Muscle of back (tissue), 11 donors: ENCODE data around the gene ITIH5. TPM values are rescaled to one million over a fixed set of nuclear protein-coding genes. Genes with fewer than 3 reads are reported as not detected.

Experiments used
- DNase-seq, 3 donors: peaks; one replicate each; pipeline versions ENCODE4 v3.0.0 to v3.0.0-alpha.2; 2013
- polyA plus RNA-seq, 10 donors: library from polyadenylated mRNA; unstranded; fragments of 120-200 nt; gene quantifications; one replicate each; pipeline ENCODE4 v1.2.1, GENCODE V29; 2013; ENCODE audit not compliant: insufficient read length in 10 of 10

The ITIH5 gene
- polyA plus RNA-seq, 10 donors, result 36.9 to 67.2 (median 45.6) TPM

GRCh38 chr10:7551950-7552716, 114.6 kb downstream of the ITIH5 start:
- DNase-seq, result peak in 2 of 3 donors; percentile 44 to 82

GRCh38 chr10:7551289-7551688, 115.5 kb downstream of the ITIH5 start:
- no peak for DNase-seq

- no peak for DNase-seq
These were observed 116.8 kb downstream of the ITIH5 start for GRCh38 chr10:7550013-7550412.

GRCh38 chr10:7547829-7548228, 118.9 kb downstream of the ITIH5 start:
- peak in 1 of 3 donors; percentile 84 for DNase-seq

GRCh38 chr10:7547206-7547605, 119.6 kb downstream of the ITIH5 start:
- DNase-seq, result peak in 2 of 3 donors; percentile 88 to 94

GRCh38 chr10:7546385-7546967, 120.3 kb downstream of the ITIH5 start:
- DNase-seq, result peak in 1 of 3 donors; percentile 74

- DNase-seq, result no peak
These were observed 121.0 kb downstream of the ITIH5 start for GRCh38 chr10:7545792-7546191.

- DNase-seq, result peak in 1 of 3 donors; percentile 56
These were observed 121.5 kb downstream of the ITIH5 start for GRCh38 chr10:7545261-7545660.

GRCh38 chr10:7544203-7544602, 122.6 kb downstream of the ITIH5 start:
- peak in 1 of 3 donors; percentile 77 for DNase-seq

GRCh38 chr10:7542189-7542914, 124.4 kb downstream of the ITIH5 start:
- no peak for DNase-seq

GRCh38 chr10:7541137-7542087, 125.4 kb downstream of the ITIH5 start:
- DNase-seq, result peak in 2 of 3 donors; percentile 89 to 94

GRCh38 chr10:7538970-7539654, 127.7 kb downstream of the ITIH5 start:
- no peak for DNase-seq

GRCh38 chr10:7537126-7537525, 129.6 kb downstream of the ITIH5 start:
- no peak for DNase-seq

- peak in 1 of 3 donors; percentile 44 for DNase-seq
These were observed 132.3 kb downstream of the ITIH5 start for GRCh38 chr10:7534480-7534852.

GRCh38 chr10:7533657-7534479, 132.9 kb downstream of the ITIH5 start:
- no peak for DNase-seq

- no peak for DNase-seq
These were observed 133.9 kb downstream of the ITIH5 start for GRCh38 chr10:7532723-7533498.

GRCh38 chr10:7529638-7530037, 137.1 kb downstream of the ITIH5 start:
- DNase-seq, result peak in 1 of 3 donors; percentile 47

GRCh38 chr10:7527468-7527867, 139.3 kb downstream of the ITIH5 start:
- DNase-seq, result no peak

- DNase-seq, result no peak
These were observed 140.8 kb downstream of the ITIH5 start for GRCh38 chr10:7526017-7526400.
